Karpas-422 (cell line): ENCODE results near the gene MED17. TPM values are rescaled to one million over a fixed set of nuclear protein-coding genes. Genes with fewer than 3 reads are reported as not detected.
"Not testable (repeated sequence)": the region's sequence is repeated elsewhere in the genome, so short reads cannot be mapped to it uniquely, and the experiment has no call there.

Experiments
- DNase-seq: peaks from one replicate; pipeline ENCODE4 v3.0.0-alpha.2; 2015
- H2AFZ ChIP-seq: fragments of 200-600 bp; sonication (generic); 2 replicates; pipeline ENCODE4 v1.6.1; 2014; ENCODE audit warnings: antibody characterized with exemption, low read length, mixed read lengths
- H3K27ac ChIP-seq: fragments of 200-600 bp; sonication (generic); 2 replicates; pipeline ENCODE4 v1.5.1; 2014; ENCODE audit warnings: mild to moderate bottlenecking, low read length, moderate library complexity
- H3K27me3 ChIP-seq: fragments of 200-600 bp; sonication (generic); 2 replicates; pipeline ENCODE4 v1.6.1; 2014; ENCODE audit warnings: low read length, mixed read lengths
- H3K36me3 ChIP-seq: fragments of 200-600 bp; sonication (generic); 2 replicates; pipeline ENCODE4 v1.6.1; 2014; ENCODE audit warnings: low read length, mixed read lengths; ENCODE audit not compliant: insufficient read depth
- H3K4me1 ChIP-seq: fragments of 200-600 bp; sonication (generic); 2 replicates; pipeline ENCODE4 v1.6.1; 2014; ENCODE audit warnings: mild to moderate bottlenecking, low read length, mixed read lengths
- H3K4me2 ChIP-seq: fragments of 200-600 bp; sonication (generic); 2 replicates; pipeline ENCODE4 v1.6.1; 2014; ENCODE audit warnings: low read length, low read depth, mild to moderate bottlenecking; ENCODE audit not compliant: poor library complexity, severe bottlenecking
- H3K4me3 ChIP-seq: fragments of 200-600 bp; sonication (generic); 2 replicates; pipeline ENCODE4 v1.5.1; 2014; ENCODE audit warnings: mild to moderate bottlenecking, antibody characterized with exemption, low read length, mixed read lengths
- H3K79me2 ChIP-seq: fragments of 200-600 bp; sonication (generic); 2 replicates; pipeline ENCODE4 v1.6.1; 2014; ENCODE audit warnings: mild to moderate bottlenecking, low read length, mixed read lengths
- H3K9ac ChIP-seq: fragments of 200-600 bp; sonication (generic); 2 replicates; pipeline ENCODE4 v1.6.0; 2014; ENCODE audit warnings: low read length
- H3K9me2 ChIP-seq: fragments of 200-600 bp; sonication (generic), shearing (Covaris generic); replicated peaks from 2 replicates; pipeline ENCODE4 v1.6.0; 2014; ENCODE audit warnings: mild to moderate bottlenecking, low read length, moderate library complexity; ENCODE audit not compliant: insufficient read depth
- H3K9me3 ChIP-seq: fragments of 300-700, 200-600 bp; sonication (generic); 2 replicates; pipeline ENCODE4 v1.6.1; 2014; ENCODE audit warnings: low read length, mixed read lengths
- H4K20me1 ChIP-seq: fragments of 200-600 bp; sonication (generic); 2 replicates; pipeline ENCODE4 v1.6.1; 2014; ENCODE audit warnings: mild to moderate bottlenecking, antibody characterized with exemption, low read length, low read depth; ENCODE audit not compliant: insufficient read depth
- total RNA-seq: library from RNA; depleted of rRNA; stranded (reverse); fragments of >200 nt; shearing (Covaris generic); gene quantifications from 2 replicates; pipeline ENCODE4 v1.2.3, GENCODE V29; 2014; ENCODE audit warnings: low replicate concordance

MED17 gene
- total RNA-seq, 1 experiment from 2014 or later = 77.4 TPM

- peaks cover 26% of the 10 kb centered on the region for H3K36me3 ChIP-seq
- H3K4me1 ChIP-seq = no peaks in the 10 kb centered on the region
- H3K79me2 ChIP-seq = no peaks in the 10 kb centered on the region
- H2AFZ ChIP-seq = no peak overlapping the region
- H3K9me3 ChIP-seq = peaks cover 3% of the 10 kb centered on the region; the same call in 1 of the 2 replicates
- no peak overlapping the region for H3K4me2 ChIP-seq
- no peaks in the 10 kb centered on the region for H3K27me3 ChIP-seq
- no peak for DNase-seq
- H4K20me1 ChIP-seq = no peaks in the 10 kb centered on the region
- H3K9ac ChIP-seq = no peak overlapping the region
- H3K4me3 ChIP-seq = no peak overlapping the region
- H3K27ac ChIP-seq = no peak overlapping the region
- no peaks in the 10 kb centered on the region for H3K9me2 ChIP-seq
Measured at GRCh38 chr11:93765551-93765950, 18.5 kb upstream of the MED17 start.

- no peak overlapping the region for H3K27ac ChIP-seq
- no peak overlapping the region for H3K9ac ChIP-seq
- peaks cover 3% of the 10 kb centered on the region; the same call in 1 of the 2 replicates for H3K9me3 ChIP-seq
- no peaks in the 10 kb centered on the region for H3K4me1 ChIP-seq
- H3K4me2 ChIP-seq = no peak overlapping the region
- no peaks in the 10 kb centered on the region for H3K9me2 ChIP-seq
- H3K27me3 ChIP-seq = no peaks in the 10 kb centered on the region
- H3K79me2 ChIP-seq = no peaks in the 10 kb centered on the region
- peaks cover 18% of the 10 kb centered on the region for H3K36me3 ChIP-seq
- H4K20me1 ChIP-seq = no peaks in the 10 kb centered on the region
- no peak for DNase-seq
- H2AFZ ChIP-seq = no peak overlapping the region
- no peak overlapping the region for H3K4me3 ChIP-seq
Measured at GRCh38 chr11:93766504-93766903, 17.6 kb upstream of the MED17 start.

- H3K4me1 ChIP-seq = no peaks in the 10 kb centered on the region
- no peak overlapping the region for H3K4me2 ChIP-seq
- no peak for DNase-seq
- no peaks in the 10 kb centered on the region for H3K27me3 ChIP-seq
- H3K9ac ChIP-seq = no peak overlapping the region
- H3K9me2 ChIP-seq = no peaks in the 10 kb centered on the region
- no peak overlapping the region for H3K4me3 ChIP-seq
- no peaks in the 10 kb centered on the region for H3K79me2 ChIP-seq
- no peak overlapping the region for H2AFZ ChIP-seq
- H3K36me3 ChIP-seq = peaks cover 14% of the 10 kb centered on the region
- H4K20me1 ChIP-seq = no peaks in the 10 kb centered on the region
- H3K9me3 ChIP-seq = peaks cover 3% of the 10 kb centered on the region; the same call in 1 of the 2 replicates
- H3K27ac ChIP-seq = no peak overlapping the region
Measured at GRCh38 chr11:93767018-93767417, 17.1 kb upstream of the MED17 start.

GRCh38 chr11:93770160-93770559 is 13.9 kb upstream of the MED17 start:
- Histone ChIP-seq H3K27me3 (no peaks in the 10 kb centered on the region), H3K36me3 (no peaks in the 10 kb centered on the region; the same call in 1 of the 2 replicates), H3K9me2 (no peaks in the 10 kb centered on the region), H3K79me2 (no peaks in the 10 kb centered on the region), H4K20me1 (no peaks in the 10 kb centered on the region), H3K9me3 (peaks cover 3% of the 10 kb centered on the region; the same call in 1 of the 2 replicates), H3K4me3 (no peak overlapping the region), H3K27ac (no peak overlapping the region), H3K4me2 (no peak overlapping the region), H3K9ac (no peak overlapping the region), H2AFZ (no peak overlapping the region), H3K4me1 (no peaks in the 10 kb centered on the region)
- DNase-seq = no peak

- DNase-seq = no peak
- peaks cover 1% of the 10 kb centered on the region; the same call in 1 of the 2 replicates for H3K9me3 ChIP-seq
- H4K20me1 ChIP-seq = no peaks in the 10 kb centered on the region
- no peaks in the 10 kb centered on the region for H3K4me1 ChIP-seq
- peaks cover 3% of the 10 kb centered on the region; the same call in 1 of the 2 replicates for H3K79me2 ChIP-seq
- H3K9ac ChIP-seq = no peak overlapping the region
- no peak overlapping the region for H3K27ac ChIP-seq
- no peak overlapping the region for H3K4me2 ChIP-seq
- H3K27me3 ChIP-seq = no peaks in the 10 kb centered on the region
- no peaks in the 10 kb centered on the region for H3K9me2 ChIP-seq
- H2AFZ ChIP-seq = no peak overlapping the region
- no peaks in the 10 kb centered on the region for H3K36me3 ChIP-seq
- no peak overlapping the region for H3K4me3 ChIP-seq
Measured at GRCh38 chr11:93772123-93772522, 12.0 kb upstream of the MED17 start.

- H3K27me3 ChIP-seq = no peaks in the 10 kb centered on the region
- H2AFZ ChIP-seq = no peak overlapping the region
- H3K9me2 ChIP-seq = no peaks in the 10 kb centered on the region
- H3K79me2 ChIP-seq = peaks cover 3% of the 10 kb centered on the region; the same call in 1 of the 2 replicates
- H3K4me1 ChIP-seq = no peaks in the 10 kb centered on the region
- no peaks in the 10 kb centered on the region for H3K9me3 ChIP-seq
- no peaks in the 10 kb centered on the region for H4K20me1 ChIP-seq
- no peak for DNase-seq
- H3K4me3 ChIP-seq = no peak overlapping the region
- H3K36me3 ChIP-seq = no peaks in the 10 kb centered on the region
- H3K27ac ChIP-seq = no peak overlapping the region
- no peak overlapping the region for H3K9ac ChIP-seq
- H3K4me2 ChIP-seq = no peak overlapping the region
Measured at GRCh38 chr11:93773045-93773477, 11.0 kb upstream of the MED17 start.

- H4K20me1 ChIP-seq = no peaks in the 10 kb centered on the region
- no peak overlapping the region for H3K27ac ChIP-seq
- H3K4me3 ChIP-seq = no peak overlapping the region
- no peaks in the 10 kb centered on the region for H3K9me2 ChIP-seq
- no peaks in the 10 kb centered on the region for H3K9me3 ChIP-seq
- H3K36me3 ChIP-seq = no peaks in the 10 kb centered on the region
- peaks cover 3% of the 10 kb centered on the region; the same call in 1 of the 2 replicates for H3K79me2 ChIP-seq
- DNase-seq = no peak
- H3K9ac ChIP-seq = no peak overlapping the region
- H3K4me2 ChIP-seq = no peak overlapping the region
- no peaks in the 10 kb centered on the region for H3K4me1 ChIP-seq
- no peaks in the 10 kb centered on the region for H3K27me3 ChIP-seq
- no peak overlapping the region for H2AFZ ChIP-seq
Measured at GRCh38 chr11:93773601-93774200, 10.4 kb upstream of the MED17 start.

GRCh38 chr11:93774560-93774959 is 9.5 kb upstream of the MED17 start:
- not testable (repeated sequence) for H3K4me3 ChIP-seq, H3K36me3 ChIP-seq, H2AFZ ChIP-seq, DNase-seq, H3K4me1 ChIP-seq, H3K9me3 ChIP-seq, H3K9ac ChIP-seq, H3K9me2 ChIP-seq, H3K27me3 ChIP-seq, H3K79me2 ChIP-seq, H3K27ac ChIP-seq, H3K4me2 ChIP-seq, H4K20me1 ChIP-seq
